Measurements from ENCODE around the gene BAZ2A. TPM values are rescaled to one million over a fixed set of nuclear protein-coding genes. Genes with fewer than 3 reads are reported as not detected.
A peak's percentile ranks its signal among the peaks of the same experiment; 100 is the strongest.

BAZ2A gene
- polyA plus RNA-seq, 4 donors, result 72.5 to 89.3 (median 81.7) TPM

GRCh38 chr12:56635806-56636674, 5.9 kb upstream of the BAZ2A start:
- DNase-seq (ENCODE audit: low read depth in 4 of 4, low spot score in 3 of 4), result peak in 2 of 4 donors; percentile 67 to 80

DNA sequence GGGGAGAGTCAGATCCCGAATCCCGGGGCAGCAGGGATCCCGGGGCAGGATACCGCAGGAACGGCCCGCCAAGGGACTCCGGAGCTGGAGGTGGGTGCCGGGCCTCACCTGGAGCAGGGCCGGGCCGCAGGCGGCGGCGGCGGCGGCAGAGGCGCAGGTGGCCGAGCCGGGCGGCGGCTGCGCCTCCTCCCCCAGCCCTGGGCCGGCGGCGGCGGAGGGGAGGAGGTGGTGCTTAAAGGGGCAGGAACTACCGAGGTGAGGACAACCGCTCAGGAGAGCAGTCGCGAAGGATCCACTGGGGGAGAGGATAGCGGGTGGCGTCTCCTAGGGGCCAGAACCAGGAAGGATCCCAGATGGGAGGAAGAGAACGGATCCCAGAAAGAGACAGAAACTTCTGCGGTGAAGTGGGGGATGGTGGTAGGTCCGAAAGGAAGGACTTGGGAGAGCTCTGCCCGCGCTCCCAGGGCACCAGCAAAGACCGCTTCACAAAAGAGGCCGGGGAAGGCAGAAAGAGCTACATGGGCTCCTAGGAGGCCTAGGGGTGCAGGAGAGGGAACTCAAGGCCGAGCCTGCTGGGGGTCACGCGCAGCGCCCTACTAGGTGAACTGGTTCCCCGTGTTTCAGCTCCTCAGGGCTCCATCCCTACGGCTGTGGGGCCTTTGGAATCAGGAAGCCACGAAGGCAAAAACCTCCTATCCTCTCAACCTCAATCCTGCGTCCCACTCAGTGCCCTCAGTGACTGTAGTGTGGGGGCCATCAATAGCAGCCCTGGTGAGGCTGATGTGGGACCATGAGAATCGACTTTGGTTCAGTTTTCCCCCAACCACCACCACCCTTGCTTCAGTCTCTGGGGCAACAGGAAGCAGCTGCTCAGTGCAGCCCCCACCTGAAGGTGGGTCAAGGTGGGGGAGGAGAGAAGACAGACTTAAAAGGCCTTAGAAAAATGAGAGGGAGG, 5.0 kb upstream of the BAZ2A start:
- DNase-seq (ENCODE audit: low read depth in 4 of 4, low spot score in 3 of 4), result peak in 1 of 4 donors; percentile 44

DNA sequence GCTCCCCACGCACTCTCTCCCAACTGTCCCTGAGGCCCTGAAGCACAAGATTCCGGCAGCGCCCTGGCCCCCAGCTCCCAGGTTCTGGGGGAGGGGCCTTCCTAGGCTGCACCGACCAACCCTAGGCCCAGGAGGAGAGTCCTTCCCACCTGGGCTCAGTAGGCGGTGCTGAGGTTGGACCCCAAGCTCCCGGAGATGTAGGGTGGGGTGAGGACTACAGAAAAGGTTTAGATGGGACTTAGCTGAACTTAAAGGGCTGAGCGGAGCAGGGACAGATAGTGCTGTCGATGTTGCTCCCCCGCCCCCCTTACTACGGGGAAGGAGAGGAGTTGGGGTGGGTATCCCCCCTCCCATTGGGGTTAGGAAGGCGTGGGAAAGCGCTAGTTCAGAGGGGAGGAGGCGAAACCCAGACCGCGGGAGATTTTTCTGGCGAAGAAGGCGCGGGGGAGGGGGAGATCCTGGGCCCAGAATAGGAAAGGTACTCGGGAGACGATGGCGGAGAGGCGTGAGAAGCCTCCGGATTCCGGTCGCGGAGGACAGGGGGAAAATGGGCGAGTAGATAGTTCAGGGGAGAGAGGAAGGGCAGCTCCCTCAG, 4.2 kb upstream of the BAZ2A start:
- peak in 1 of 4 donors; percentile 23 for DNase-seq (ENCODE audit: low read depth in 4 of 4, low spot score in 3 of 4)

DNA sequence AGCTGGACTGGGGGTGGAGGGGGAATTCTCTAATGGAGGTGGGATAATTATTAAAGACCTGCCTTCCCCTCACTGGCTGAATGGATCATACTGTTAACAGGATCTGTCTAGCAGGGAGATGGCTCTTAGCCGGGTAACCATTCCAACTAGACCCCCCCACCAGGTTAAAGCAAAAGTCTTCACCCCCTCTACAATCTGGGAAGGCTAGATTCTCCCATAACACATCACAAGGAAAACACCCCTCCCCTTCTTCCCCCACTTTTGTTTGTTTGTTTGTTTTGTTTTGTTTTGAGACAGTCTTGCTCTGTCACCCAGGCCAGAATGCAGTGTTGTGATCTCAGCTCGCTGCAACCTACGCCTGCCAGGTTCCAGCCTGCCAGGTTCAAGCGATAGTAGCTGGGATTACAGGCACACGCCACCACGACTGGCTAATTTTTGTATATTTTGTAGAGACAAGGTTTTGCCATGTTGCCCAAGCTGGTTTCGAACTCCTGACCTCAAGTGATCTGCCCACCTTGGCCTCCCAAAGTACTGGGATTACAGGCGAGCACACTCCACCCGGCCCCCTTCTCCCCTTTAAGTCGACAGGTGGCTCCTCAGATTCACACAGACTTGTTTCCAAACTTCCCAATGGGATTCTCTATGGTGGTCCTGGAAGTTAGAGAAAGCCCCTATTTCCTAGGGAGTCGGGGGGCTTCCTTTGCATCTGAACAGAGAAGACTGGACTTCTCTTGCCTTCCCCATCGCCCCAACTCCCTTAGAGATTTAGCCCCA, 3.5 kb upstream of the BAZ2A start:
- DNase-seq (ENCODE audit: low read depth in 4 of 4, low spot score in 3 of 4), result no peak

DNA sequence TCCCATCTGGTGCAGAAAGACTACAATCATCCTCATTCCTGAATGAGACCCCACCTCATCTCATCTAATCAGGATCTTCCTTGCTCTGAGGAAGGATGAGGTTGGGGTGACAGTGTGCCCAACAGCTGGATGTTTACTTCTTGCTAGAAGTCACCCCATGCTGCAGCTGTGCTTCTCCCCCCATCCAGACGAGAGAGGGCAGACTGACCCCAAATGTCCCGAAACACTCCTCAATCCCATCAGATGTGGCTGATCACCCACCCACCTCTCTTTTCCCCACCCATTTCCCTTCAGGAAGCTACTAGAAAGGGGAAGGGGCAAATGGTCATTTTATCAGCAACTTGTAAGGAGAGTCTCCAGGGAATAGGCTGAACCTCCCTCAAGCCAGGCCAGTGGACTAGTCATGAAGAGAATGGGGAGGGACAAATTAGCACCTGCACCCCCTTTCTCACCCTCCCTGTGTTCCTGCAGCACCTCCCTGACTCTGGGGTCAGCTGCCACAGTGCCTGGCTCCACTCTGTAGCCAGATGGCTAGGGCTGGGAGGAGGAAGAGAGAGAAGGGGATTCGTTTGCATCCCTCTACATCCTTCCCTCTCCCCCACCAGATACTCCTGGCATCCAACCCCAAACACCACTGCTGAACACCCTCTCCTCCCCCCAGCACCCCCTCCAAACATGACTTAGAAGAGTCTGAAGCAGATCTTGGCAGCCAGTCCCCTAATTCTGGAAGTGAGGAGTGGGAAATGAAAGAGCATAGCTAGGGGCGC, 2.8 kb upstream of the BAZ2A start:
- no peak for DNase-seq (ENCODE audit: low read depth in 4 of 4, low spot score in 3 of 4)

GRCh38 chr12:56631790-56632700, 1.9 kb upstream of the BAZ2A start:
- DNase-seq (ENCODE audit: low read depth in 4 of 4, low spot score in 3 of 4), result peak in 1 of 4 donors; percentile 32

DNA sequence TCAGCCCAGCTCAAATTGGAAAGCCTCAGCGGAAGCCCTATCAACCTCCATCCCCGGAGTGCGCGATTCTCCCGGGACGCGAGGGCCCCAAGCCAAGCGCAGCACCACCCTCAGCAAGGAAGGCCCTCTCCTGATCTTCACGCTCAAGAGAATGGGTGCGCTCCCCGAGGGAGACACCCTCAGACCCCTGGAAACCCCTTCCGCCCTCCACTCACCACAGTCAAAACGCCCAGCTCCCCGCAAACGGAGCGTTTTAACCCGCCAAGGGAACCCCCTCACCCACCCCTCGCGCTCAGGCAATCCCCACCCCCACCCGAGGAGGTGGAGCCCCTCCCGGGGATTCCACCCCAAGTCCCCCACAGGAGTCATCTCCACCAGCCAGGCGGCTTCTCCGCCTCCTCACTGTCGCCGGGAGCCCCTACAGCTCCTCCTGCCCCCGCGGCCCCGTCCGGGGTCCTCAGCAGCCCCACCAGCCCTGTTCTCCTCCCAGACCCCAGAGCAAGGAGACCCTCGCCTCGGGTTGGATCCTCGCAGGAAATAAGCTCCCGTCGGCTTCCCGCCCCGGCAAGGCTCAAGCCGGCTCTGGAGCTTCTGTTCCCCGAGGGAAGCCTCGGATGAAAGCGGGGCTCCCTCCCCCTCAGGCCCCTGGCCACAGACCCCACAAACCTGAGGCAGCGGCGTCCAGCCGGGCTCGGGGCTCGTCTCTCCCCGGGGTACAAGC, 507 bp downstream of the BAZ2A start:
- DNase-seq (ENCODE audit: low read depth in 4 of 4, low spot score in 3 of 4), result peak in 1 of 4 donors; percentile 25

GRCh38 chr12:56628671-56629458, 1.3 kb downstream of the BAZ2A start:
- peak in 1 of 4 donors; percentile 42 for DNase-seq (ENCODE audit: low read depth in 4 of 4, low spot score in 3 of 4)

DNA sequence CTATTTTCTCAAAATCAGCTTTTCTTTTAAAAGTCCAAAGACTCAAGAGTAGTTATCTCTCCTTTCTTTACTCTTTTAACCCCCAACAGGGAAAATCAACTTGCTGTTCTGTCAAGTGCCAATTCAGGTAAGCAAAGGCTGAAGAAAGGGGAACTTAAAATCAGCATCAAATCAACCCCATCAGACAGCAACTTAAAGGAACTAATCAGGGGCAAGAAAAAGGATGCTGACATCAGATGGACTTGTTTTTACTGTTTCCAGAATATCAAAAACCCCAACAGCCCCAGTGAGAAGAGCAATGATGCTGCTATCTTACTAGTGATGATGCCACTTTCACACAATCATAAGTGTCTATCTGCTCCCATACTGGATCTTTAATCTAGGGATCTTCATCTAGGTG, 3.4 kb downstream of the BAZ2A start:
- DNase-seq (ENCODE audit: low read depth in 4 of 4, low spot score in 3 of 4), result no peak

DNA sequence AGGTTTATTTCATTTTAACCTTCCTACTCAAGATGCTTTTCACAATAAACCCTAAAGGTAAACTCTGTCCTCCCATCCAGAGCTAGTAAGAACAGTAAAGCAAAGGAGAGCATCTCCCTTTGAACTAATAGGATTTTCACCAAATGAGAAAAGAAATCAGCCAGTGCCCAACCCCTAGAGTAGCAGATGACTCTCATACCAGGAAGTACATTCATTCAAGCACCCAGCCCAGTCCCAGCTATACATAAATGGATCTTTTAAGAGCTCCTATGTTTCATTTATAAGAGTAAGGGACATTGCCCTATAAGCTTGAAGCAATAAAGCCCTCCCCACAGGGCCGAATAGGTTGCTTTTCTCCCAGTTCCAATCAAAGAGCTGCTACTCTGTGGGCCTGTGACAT, 7.6 kb downstream of the BAZ2A start:
- no peak for DNase-seq (ENCODE audit: low read depth in 4 of 4, low spot score in 3 of 4)

- no peak for DNase-seq (ENCODE audit: low read depth in 4 of 4, low spot score in 3 of 4)
Measured at GRCh38 chr12:56616925-56617324, 13.2 kb downstream of the BAZ2A start.

DNA sequence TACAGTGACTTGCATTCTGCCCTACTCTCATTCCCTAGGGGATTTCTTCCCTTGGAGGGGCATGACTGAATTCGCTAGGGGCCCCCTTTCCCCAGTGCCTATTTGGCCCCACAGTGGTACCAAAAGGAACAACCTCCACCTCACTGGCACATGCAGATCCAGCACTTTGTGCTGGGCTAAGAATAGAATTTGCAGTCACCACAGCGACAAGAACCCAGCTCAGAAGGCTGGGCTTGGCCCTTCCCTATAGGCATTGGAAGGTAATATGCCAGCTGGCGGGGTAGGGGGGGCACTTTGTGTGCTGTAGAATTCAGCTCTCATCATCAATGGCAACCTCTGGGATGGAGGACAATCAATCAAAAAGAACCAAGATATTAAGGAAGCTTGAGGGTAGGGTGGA, 13.9 kb downstream of the BAZ2A start:
- DNase-seq (ENCODE audit: low read depth in 4 of 4, low spot score in 3 of 4), result no peak

GRCh38 chr12:56614627-56615026, 15.5 kb downstream of the BAZ2A start:
- no peak for DNase-seq (ENCODE audit: low read depth in 4 of 4, low spot score in 3 of 4)

- DNase-seq (ENCODE audit: low read depth in 4 of 4, low spot score in 3 of 4), result no peak
Measured at GRCh38 chr12:56604355-56604754, 25.8 kb downstream of the BAZ2A start.

DNA sequence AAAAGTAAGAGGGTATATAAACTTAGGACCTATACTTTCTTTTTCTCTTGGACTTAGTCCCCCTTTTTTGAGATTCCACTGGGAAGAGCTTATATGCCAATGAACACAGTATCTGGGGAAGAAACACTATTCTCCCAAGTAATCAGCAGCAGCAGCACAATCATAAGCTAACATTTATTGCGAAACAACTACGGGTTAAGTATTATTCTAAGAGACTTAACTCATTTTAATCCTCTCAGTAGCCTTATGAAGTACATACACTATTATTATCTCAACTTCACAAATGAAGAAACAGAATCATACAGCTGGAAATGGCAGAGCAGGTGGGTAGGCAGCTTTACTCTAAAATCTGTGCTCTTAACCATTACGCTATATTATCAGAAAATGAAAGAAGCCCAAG, 27.9 kb downstream of the BAZ2A start:
- DNase-seq (ENCODE audit: low read depth in 4 of 4, low spot score in 3 of 4), result no peak

- no peak for DNase-seq (ENCODE audit: low read depth in 4 of 4, low spot score in 3 of 4)
Measured at GRCh38 chr12:56601503-56601902, 28.6 kb downstream of the BAZ2A start.

- no peak for DNase-seq (ENCODE audit: low read depth in 4 of 4, low spot score in 3 of 4)
Measured at GRCh38 chr12:56600753-56601152, 29.4 kb downstream of the BAZ2A start.
